IMR-90 (cell line): ENCODE measurements around the gene SRR.

Experiments
- POLR2A ChIP-seq: IDR thresholded peaks from 2 replicates; pipeline ENCODE4 v1.6.1; 2012; ENCODE audit warnings: mild to moderate bottlenecking, low read depth, low read length
- RAD21 ChIP-seq: IDR thresholded peaks from 2 replicates; pipeline ENCODE4 v1.6.1; 2012; ENCODE audit warnings: low read length, improper control_type of control experiment
- RCOR1 ChIP-seq: IDR thresholded peaks from 2 replicates; pipeline ENCODE4 v1.6.1; 2012; ENCODE audit warnings: mild to moderate bottlenecking, low read length, improper control_type of control experiment; ENCODE audit not compliant: insufficient replicate concordance
- TF ChIP-seq, protein P1 (sequence below): conservative IDR thresholded peaks from 2 replicates; pipeline ENCODE4 v1.5.1; 2012; ENCODE audit warnings: mild to moderate bottlenecking, low read depth, low read length, improper control_type of control experiment

DNA sequence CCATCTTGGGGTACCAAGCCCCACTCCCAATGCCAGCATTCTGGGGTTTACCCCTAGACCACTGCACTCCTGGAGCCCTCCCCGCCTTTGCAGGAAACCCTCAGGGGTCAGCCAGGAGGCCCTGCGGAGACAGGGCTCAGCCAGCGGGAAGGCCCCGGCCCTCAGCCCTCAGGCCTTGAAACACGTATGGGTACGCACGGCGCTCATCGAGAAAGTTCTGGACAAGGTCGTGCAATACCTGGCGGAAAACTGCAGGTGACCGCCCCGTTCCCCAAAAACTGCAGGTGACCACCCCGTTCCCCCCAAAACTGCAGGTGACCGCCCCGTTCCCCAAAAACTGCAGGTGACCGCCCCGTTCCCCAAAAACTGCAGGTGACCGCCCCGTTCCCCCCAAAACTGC is 58.3 kb downstream of the SRR start:
- TF ChIP-seq, protein P1, sequence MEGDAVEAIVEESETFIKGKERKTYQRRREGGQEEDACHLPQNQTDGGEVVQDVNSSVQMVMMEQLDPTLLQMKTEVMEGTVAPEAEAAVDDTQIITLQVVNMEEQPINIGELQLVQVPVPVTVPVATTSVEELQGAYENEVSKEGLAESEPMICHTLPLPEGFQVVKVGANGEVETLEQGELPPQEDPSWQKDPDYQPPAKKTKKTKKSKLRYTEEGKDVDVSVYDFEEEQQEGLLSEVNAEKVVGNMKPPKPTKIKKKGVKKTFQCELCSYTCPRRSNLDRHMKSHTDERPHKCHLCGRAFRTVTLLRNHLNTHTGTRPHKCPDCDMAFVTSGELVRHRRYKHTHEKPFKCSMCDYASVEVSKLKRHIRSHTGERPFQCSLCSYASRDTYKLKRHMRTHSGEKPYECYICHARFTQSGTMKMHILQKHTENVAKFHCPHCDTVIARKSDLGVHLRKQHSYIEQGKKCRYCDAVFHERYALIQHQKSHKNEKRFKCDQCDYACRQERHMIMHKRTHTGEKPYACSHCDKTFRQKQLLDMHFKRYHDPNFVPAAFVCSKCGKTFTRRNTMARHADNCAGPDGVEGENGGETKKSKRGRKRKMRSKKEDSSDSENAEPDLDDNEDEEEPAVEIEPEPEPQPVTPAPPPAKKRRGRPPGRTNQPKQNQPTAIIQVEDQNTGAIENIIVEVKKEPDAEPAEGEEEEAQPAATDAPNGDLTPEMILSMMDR, result no peak
- TF ChIP-seq POLR2A (no peak), RCOR1 (no peak), RAD21 (no peak)
